NCI-H524 (cell line): ENCODE measurements around the gene PRR7.
A peak's percentile ranks its signal among the peaks of the same experiment; 100 is the strongest.

ENCODE experiments used
- DNase-seq, 2 experiments: peaks; one replicate each; lab custom pipeline; 2025; lab: John Stamatoyannopoulos, UW

Gene PRR7

GRCh38 chr5:177499842-177500241 lies 53.2 kb downstream of the PRR7 start:
- no peak for DNase-seq

DNA sequence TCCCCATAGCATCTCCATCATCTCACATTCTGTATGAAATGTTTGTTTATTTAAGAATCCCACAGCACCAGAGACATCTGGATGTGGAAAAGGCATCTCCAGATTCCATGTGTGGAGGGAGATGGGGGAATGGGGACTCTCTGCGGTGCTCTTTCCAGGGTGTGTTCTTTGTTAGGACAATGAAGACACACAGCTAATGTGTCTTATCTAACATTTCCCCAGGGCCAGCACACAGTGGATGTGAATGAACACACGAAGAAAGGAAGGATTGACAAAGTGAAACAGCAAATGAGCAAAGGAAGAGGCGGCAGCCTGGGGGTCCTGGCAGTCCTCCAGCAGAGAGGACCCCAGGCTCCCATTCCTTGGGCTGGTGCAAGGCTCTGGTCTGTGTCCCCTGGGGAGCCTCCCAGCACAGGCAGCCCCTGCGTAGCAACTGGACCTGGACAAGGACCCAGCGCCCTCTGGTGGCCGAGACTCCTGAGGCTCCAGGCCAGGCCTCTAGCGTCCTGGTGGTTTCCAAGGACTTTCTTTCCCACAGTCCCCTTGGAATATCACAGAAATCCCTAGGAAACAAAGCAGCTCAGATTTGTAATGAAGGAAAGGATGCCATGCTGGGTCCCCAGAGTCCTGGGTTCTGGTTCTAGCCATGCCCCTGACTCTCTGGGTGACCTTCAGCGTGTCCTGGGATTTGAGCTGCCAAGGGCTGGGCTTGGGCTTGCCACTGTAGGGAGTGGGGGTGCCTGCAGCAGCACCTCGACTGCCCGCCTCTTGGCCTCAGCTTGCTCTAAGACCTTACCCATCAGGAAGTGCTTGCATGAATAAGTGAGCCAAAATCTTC lies 54.3 kb downstream of the PRR7 start:
- peak; percentile 67 to 80 for DNase-seq

- no peak for DNase-seq
Measured at GRCh38 chr5:177501874-177502678, 55.5 kb downstream of the PRR7 start.

DNA sequence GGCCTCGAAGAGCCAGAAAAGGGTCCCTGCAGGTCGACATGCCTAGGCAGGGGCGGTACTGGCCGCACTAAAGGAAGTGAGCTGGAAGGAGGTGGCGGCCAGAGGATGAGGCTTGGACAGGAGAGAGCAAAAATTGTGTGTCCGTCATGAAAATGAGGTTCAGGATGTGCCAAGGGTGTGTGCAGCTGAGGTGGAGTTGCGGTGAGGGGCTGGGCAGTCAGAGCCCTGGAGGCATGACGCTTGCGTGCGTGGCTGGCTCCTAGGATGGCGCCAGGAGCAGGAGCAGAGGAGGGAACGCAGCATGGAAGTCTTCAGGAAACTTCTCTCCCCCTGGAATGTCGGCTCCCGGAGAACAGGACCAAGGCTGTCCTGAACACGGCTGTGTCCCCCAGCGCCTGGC lies 56.3 kb downstream of the PRR7 start:
- DNase-seq, result no peak

- no peak for DNase-seq
Measured at GRCh38 chr5:177503351-177504085, 56.9 kb downstream of the PRR7 start.

DNA sequence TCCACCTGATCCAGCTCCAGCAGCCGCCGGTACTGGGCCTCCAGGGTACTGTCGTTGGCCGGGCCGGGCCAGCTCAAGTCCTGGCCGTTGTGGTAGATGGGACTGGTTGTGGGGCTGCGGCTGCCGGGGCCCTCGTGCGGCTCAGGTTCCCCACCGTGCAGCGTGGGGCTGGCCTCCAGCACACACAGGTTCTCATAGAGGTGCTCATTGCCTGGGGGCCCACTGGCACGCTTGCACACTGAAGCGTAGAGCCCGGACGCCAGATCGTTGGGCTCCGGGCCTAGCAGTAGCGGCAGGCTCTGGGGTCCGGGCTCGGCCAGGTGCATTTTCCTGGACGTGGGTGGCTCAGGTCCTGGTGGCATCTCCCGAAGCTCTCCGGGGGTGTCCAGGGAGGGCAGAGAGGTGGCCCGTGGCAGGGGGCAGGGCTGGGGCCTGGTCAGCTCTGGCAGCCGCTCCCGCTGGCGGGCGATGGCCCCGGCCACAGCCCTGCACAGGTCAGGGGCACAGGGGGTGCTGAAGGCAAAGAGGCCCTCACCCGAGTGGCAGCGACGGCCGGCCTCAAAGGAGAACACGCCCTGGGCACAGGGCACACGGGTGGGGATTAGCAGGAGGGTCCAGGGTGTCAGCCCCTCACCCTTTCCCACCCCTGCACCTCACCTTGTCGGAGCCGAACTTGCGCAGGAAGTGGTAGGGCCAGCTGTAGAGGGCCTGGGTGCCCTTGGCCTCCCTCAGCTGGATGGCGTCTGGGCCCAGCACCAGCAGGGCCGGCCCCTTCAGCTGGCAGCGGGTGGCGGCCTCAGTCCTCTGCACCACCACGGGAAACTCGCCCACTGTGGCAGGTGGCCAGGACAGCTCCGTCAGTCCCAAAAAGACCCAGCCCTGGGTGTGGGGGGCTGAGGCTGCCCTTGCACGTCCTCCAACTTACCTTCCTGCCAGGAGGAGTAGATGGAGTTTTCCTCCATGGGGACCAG lies 57.8 kb downstream of the PRR7 start:
- no peak for DNase-seq

GRCh38 chr5:177505075-177505474 lies 58.5 kb downstream of the PRR7 start:
- DNase-seq, result no peak
